PC-9 (cell line): ENCODE results near the gene SUPV3L1. TPM values are rescaled to one million over a fixed set of nuclear protein-coding genes. Genes with fewer than 3 reads are reported as not detected.

Experiments used
- Bru-seq: library from RNA; stranded (reverse); fragments of 400-500 nt; gene quantifications from one replicate; lab custom pipeline; 2021; lab: Mats Ljungman, UMichigan
- BruChase-seq, 2 experiments: library from RNA; stranded (reverse); fragments of 400-500 nt; gene quantifications; one replicate each; lab custom pipeline; 2021; lab: Mats Ljungman, UMichigan
- BruUV-seq: library from RNA; stranded (reverse); fragments of 400-500 nt; replicated peaks from 2 replicates; lab custom pipeline; 2021; lab: Mats Ljungman, UMichigan
- CTCF ChIA-PET: fragments of 300-600 bp; sonication (Branson Sonifier 250); formaldehyde crosslinking; loops from one replicate; lab custom pipeline; 2022; ENCODE audit warnings: antibody characterized with exemption; lab: Charles Lee
- POLR2A ChIA-PET: fragments of 300-600 bp; sonication (Branson Sonifier 250); formaldehyde crosslinking; loops from one replicate; lab custom pipeline; 2022; ENCODE audit warnings: antibody characterized with exemption; ENCODE audit not compliant: unreplicated experiment; lab: Charles Lee
- DNase-seq, 2 experiments: peaks; one replicate each; pipeline versions ENCODE4 v3.0.0 to v3.0.0-alpha.2; 2015 to 2022; ENCODE audit warnings: mixed read lengths in 1 of 2
- H2AFZ ChIP-seq: fragments of 200-600 bp; sonication (generic); 2 replicates; pipeline ENCODE4 v1.8.1; 2017; ENCODE audit warnings: antibody characterized with exemption
- H3F3A ChIP-seq: fragments of 200-600 bp; sonication (generic); 2 replicates; pipeline ENCODE4 v1.8.1; 2017; ENCODE audit warnings: antibody characterized with exemption, mild to moderate bottlenecking, low read depth; ENCODE audit not compliant: insufficient read depth
- H3K27ac ChIP-seq: fragments of 200-600 bp; sonication (generic); 2 replicates; pipeline ENCODE4 v1.6.1; 2016; ENCODE audit warnings: mixed run types
- H3K27me3 ChIP-seq: fragments of 200-600 bp; sonication (generic); 2 replicates; pipeline ENCODE4 v1.6.1; 2016; ENCODE audit warnings: low read depth, mixed run types; ENCODE audit not compliant: insufficient read depth
- H3K36me3 ChIP-seq: fragments of 200-600 bp; sonication (generic); 2 replicates; pipeline ENCODE4 v1.6.1; 2016; ENCODE audit warnings: low read depth, mixed run types
- H3K4me1 ChIP-seq: fragments of 200-600 bp; sonication (generic); replicated peaks from 2 replicates; pipeline ENCODE4 v1.6.1; 2016; ENCODE audit warnings: mixed run types; ENCODE audit not compliant: insufficient read depth
- H3K4me2 ChIP-seq: fragments of 200-600 bp; sonication (generic); 2 replicates; pipeline ENCODE4 v1.6.1; 2017; ENCODE audit warnings: mixed run types
- H3K4me3 ChIP-seq: fragments of 200-600 bp; sonication (generic); 2 replicates; pipeline ENCODE4 v1.6.1; 2016; ENCODE audit warnings: mixed run types
- H3K79me2 ChIP-seq: fragments of 200-600 bp; sonication (generic); 2 replicates; pipeline ENCODE4 v1.6.1; 2017; ENCODE audit warnings: low read depth, mixed run types
- H3K9me2 ChIP-seq: fragments of 200-600 bp; sonication (generic); 2 replicates; pipeline ENCODE4 v1.8.1; 2017; ENCODE audit warnings: mild to moderate bottlenecking; ENCODE audit not compliant: insufficient read depth
- H3K9me3 ChIP-seq: fragments of 200-600 bp; sonication (generic); 2 replicates; pipeline ENCODE4 v1.8.1; 2016; ENCODE audit warnings: low read depth; ENCODE audit not compliant: insufficient read depth
- H4K20me1 ChIP-seq: fragments of 200-600 bp; sonication (generic); 2 replicates; pipeline ENCODE4 v1.8.1; 2017; ENCODE audit not compliant: insufficient read depth
- CTCF ChIP-seq: fragments of 200-600 bp; sonication (generic); conservative IDR thresholded peaks from 2 replicates; pipeline ENCODE4 v1.6.1; 2017; ENCODE audit warnings: mixed run types, antibody characterized with exemption, mild to moderate bottlenecking, moderate library complexity
- EZH2 ChIP-seq: fragments of 200-600 bp; sonication (generic); IDR thresholded peaks from 2 replicates; pipeline ENCODE4 v1.8.0; 2017; ENCODE audit warnings: antibody characterized with exemption, low read depth
- intact Hi-C: fragments of 100-400 bp; cut with micrococcal nuclease; formaldehyde crosslinking; loops from one replicate; pipeline ENCODE4 v1.10.0; 2022; ENCODE audit not compliant: unreplicated experiment
- long read RNA-seq: library from polyadenylated mRNA; stranded (forward); transcript quantifications from one replicate; pipeline ENCODE4 v2.0.0, GENCODE V29; 2022
- total RNA-seq: library from RNA; stranded (reverse); gene quantifications from 2 replicates; pipeline ENCODE4 v1.2.3, GENCODE V29; 2021

The SUPV3L1 gene
- total RNA-seq, result 49.9 and 55.7 TPM in 2 replicates
- Bru-seq, nascent RNA, result percentile 90 among the genes with signal in this experiment
- BruChase-seq, experiment 1, labeled RNA remaining after a 2-hour chase, result percentile 92 among the genes with signal in this experiment
- BruChase-seq, experiment 2, labeled RNA remaining after a 6-hour chase, result percentile 89 among the genes with signal in this experiment
- long read RNA-seq, transcript SUPV3L1-201 (15 exons, 2,484 nt), result major isoform, 68 of 83 reads
- long read RNA-seq, partial matches to known transcripts, result 4 of 83 reads
- long read RNA-seq, other reads (novel, unspliced or antisense), result 7 of 83 reads

DNA sequence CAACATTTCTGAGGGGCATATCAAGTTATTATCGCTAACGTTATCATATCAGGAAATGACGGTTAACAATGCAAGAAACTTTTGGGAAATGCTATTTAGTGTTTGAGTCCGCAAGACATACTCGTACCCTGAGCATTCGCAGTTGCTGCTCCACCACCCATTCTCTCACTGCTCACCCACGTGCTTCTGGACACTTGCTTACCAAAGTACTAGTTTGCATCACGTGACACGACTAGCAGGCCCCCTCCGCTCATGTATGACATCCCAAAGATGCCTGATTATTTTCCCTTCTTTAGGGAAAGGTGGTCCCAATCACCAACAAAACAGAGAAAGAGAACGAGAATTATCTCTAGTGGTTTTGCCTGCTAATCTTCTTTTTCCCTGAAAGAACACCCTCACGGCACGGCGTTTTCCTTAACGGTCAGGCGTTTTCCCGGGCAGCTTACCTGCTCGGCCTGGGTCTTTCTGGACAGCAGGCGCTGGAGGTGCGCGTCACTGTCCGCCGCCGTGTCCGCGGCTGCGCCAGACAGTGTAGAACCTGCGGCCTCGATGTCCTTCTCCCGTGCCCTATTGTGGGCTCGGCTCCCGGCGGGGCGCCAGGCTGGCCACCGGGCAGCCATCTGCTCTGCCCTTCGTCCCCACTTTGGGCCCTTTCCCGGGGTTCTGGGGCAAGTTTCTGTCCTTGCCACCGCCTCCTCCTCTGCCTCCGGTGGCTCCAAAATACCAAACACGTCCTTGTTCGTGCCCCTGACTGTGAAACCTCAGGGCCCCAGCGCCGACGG, at the start of gene SUPV3L1:
Gene SUPV3L1 (plus strand): TSS at position 492 of the 782 bp plus-strand sequence. CDS start 58 bp downstream, at position 550.
- H3K27ac ChIP-seq, result peak within 1 kb of the TSS; percentile 81

GRCh38 chr10:69130251-69130650, 49.8 kb upstream of the SUPV3L1 start:
- Histone ChIP-seq H3K27ac (0 out of 2 replicates have a peak overlapping the region, but pooled peaks have one; percentile 5), H4K20me1 (peaks cover 45% of the 10 kb centered on the region), H3F3A (peaks cover 7% of the 10 kb centered on the region; the same call in 1 of the 2 replicates), H3K9me3 (no peaks in the 10 kb centered on the region), H3K79me2 (peaks cover 93% of the 10 kb centered on the region), H3K9me2 (no peaks in the 10 kb centered on the region), H3K4me1 (peaks cover 14% of the 10 kb centered on the region), H3K36me3 (peaks cover 24% of the 10 kb centered on the region), H2AFZ (no peak overlapping the region), H3K4me3 (no peak overlapping the region), H3K27me3 (no peaks in the 10 kb centered on the region), H3K4me2 (no peak overlapping the region)
- TF ChIP-seq CTCF (no peak), EZH2 (no peak)
- BruUV-seq, result no TSS peak
- POLR2A ChIA-PET, result no interaction called here
- CTCF ChIA-PET, result no interaction called here
- intact Hi-C loops, result no loop called here
- DNase-seq, result no peak

More for the DNA sequence above, at the start of gene SUPV3L1:
- peaks cover 5% of the 10 kb centered on the region; the same call in 1 of the 2 replicates for H3K36me3 ChIP-seq
- H2AFZ ChIP-seq, result peak within 1 kb of the TSS; percentile 83
- H3K79me2 ChIP-seq, result peaks cover 49% of the 10 kb centered on the region
- DNase-seq, result peak; percentile 90 to 97
- peak within 1 kb of the TSS; percentile 91 for H3K4me2 ChIP-seq
- POLR2A ChIA-PET, result interaction anchor here (0.7 kb wide), 1 partner anchor 267 kb away, joined by 3 read pairs; no protein-coding TSS in a partner anchor
- no peaks in the 10 kb centered on the region for H3K9me3 ChIP-seq
- no peaks in the 10 kb centered on the region for H3K9me2 ChIP-seq
- H4K20me1 ChIP-seq, result peaks cover 16% of the 10 kb centered on the region; the same call in 1 of the 2 replicates
- H3K27me3 ChIP-seq, result no peaks in the 10 kb centered on the region
- no TSS peak for BruUV-seq
- intact Hi-C loops, result loop anchor here (1.0 kb wide), 1 partner anchor 42 kb away; no protein-coding TSS in a partner anchor
- CTCF ChIA-PET, result no interaction called here
- H3K4me3 ChIP-seq, result peak within 1 kb of the TSS; percentile 89
- H3K4me1 ChIP-seq, result peaks cover 19% of the 10 kb centered on the region
- TF ChIP-seq EZH2, result no peak
- TF ChIP-seq CTCF, result no peak
- H3F3A ChIP-seq, result peaks cover 19% of the 10 kb centered on the region; the same call in 1 of the 2 replicates

- Histone ChIP-seq H3K27me3 (no peaks in the 10 kb centered on the region), H3K27ac (no peak overlapping the region), H3K4me3 (no peak overlapping the region), H3F3A (peaks cover 26% of the 10 kb centered on the region), H3K36me3 (peaks cover 23% of the 10 kb centered on the region), H3K4me2 (no peak overlapping the region), H3K4me1 (no peaks in the 10 kb centered on the region), H2AFZ (no peak overlapping the region), H4K20me1 (peaks cover 20% of the 10 kb centered on the region), H3K9me3 (no peaks in the 10 kb centered on the region), H3K9me2 (no peaks in the 10 kb centered on the region; the same call in 1 of the 2 replicates), H3K79me2 (peaks cover 73% of the 10 kb centered on the region)
- POLR2A ChIA-PET, result no interaction called here
- TF ChIP-seq EZH2 (no peak), CTCF (no peak)
- no TSS peak for BruUV-seq
- CTCF ChIA-PET, result interaction anchor here (0.7 to 0.9 kb wide), 2 partner anchors 47 to 49 kb away, joined by 3 to 5 read pairs; no protein-coding TSS in a partner anchor
- intact Hi-C loops, result no loop called here
- no peak for DNase-seq
Measured at GRCh38 chr10:69139961-69140360, 40.1 kb upstream of the SUPV3L1 start.
